ENCODE data around the gene CLSTN2.

GRCh38 chr3:139982404-139982803 is 47.4 kb downstream of the CLSTN2 start:
- TF ChIP-seq CTCF (IDR thresholded peaks at IDR 0.05; ENCODE audit: low read depth, low read length, missing input control) (no peak), RAD21 (IDR thresholded peaks at IDR 0.05) (peak in 1 of 2 donors; percentile 13), GABPA (IDR thresholded peaks at IDR 0.05 in 1 of 2, conservative IDR thresholded peaks at IDR 0.05 in 1 of 2) (no peak), RXRA (IDR thresholded peaks at IDR 0.05) (no peak), REST (IDR thresholded peaks at IDR 0.05) (no peak), ATF3 (IDR thresholded peaks at IDR 0.05) (no peak), ZBTB33 (IDR thresholded peaks at IDR 0.05) (no peak), FOXA2 (IDR thresholded peaks at IDR 0.05) (no peak), MAX (IDR thresholded peaks at IDR 0.05) (no peak), TAF1 (conservative IDR thresholded peaks at IDR 0.05) (no peak), JUND (IDR thresholded peaks at IDR 0.05) (no peak), SP1 (IDR thresholded peaks at IDR 0.05) (no peak), YY1 (IDR thresholded peaks at IDR 0.05) (no peak)
